H1 (cell line): ENCODE measurements around the gene PIP4K2C. TPM values are rescaled to one million over a fixed set of nuclear protein-coding genes. Genes with fewer than 3 reads are reported as not detected.

Source experiments
- ASH2L ChIP-seq: fragments of 200-600, 300-600 bp; sonication (generic); IDR thresholded peaks from one replicate; pipeline ENCODE4 v1.7.1; 2017; ENCODE audit warnings: low read length
- CHD2 ChIP-seq: IDR thresholded peaks from 2 replicates; pipeline ENCODE4 v1.6.1; 2012; ENCODE audit warnings: low read length, improper control_type of control experiment
- CREB1 ChIP-seq: IDR thresholded peaks from 2 replicates; pipeline ENCODE4 v1.6.1; 2012; ENCODE audit warnings: inconsistent platforms
- CTBP2 ChIP-seq: IDR thresholded peaks from 2 replicates; pipeline ENCODE4 v1.7.0; 2011; ENCODE audit warnings: borderline replicate concordance, mild to moderate bottlenecking, moderate library complexity, mixed read lengths, low read length; ENCODE audit not compliant: insufficient read depth, insufficient read length
- EP300 ChIP-seq, 2 experiments: IDR thresholded peaks; 1 replicate in 1 of 2; 2 replicates in 1 of 2; pipeline ENCODE4 v1.6.1; 2011 to 2012; ENCODE audit warnings: low read depth in 2 of 2, low read length in 2 of 2, mild to moderate bottlenecking in 2 of 2, borderline replicate concordance in 1 of 2, inconsistent platforms in 1 of 2, moderate library complexity in 1 of 2
- FOSL1 ChIP-seq: IDR thresholded peaks from 2 replicates; pipeline ENCODE4 v1.6.1; 2011; ENCODE audit warnings: mild to moderate bottlenecking, low read depth, low read length, moderate library complexity; ENCODE audit not compliant: insufficient read depth
- HDAC6 ChIP-seq: IDR thresholded peaks from one replicate; pipeline ENCODE4 v1.7.1; 2012; ENCODE audit warnings: low read depth, mild to moderate bottlenecking, inconsistent platforms, low read length, moderate library complexity
- TEAD4 ChIP-seq: IDR thresholded peaks from 2 replicates; pipeline ENCODE4 v1.6.1; 2012; ENCODE audit warnings: low read depth, low read length, inconsistent platforms, mixed read lengths
- YY1 ChIP-seq: IDR thresholded peaks from 2 replicates; pipeline ENCODE4 v1.6.1; 2011; ENCODE audit warnings: low read depth, mild to moderate bottlenecking, low read length
- polyA plus RNA-seq, 7 experiments: library from polyadenylated mRNA; depleted of rRNA in 3 of 7; stranded (reverse) in 5 of 7; unstranded in 2 of 7; fragments of >200 nt in 5 of 7; fragments of 200-250 nt in 2 of 7; gene quantifications; 1 replicate in 5 of 7; 2 replicates in 1 of 7; 4 replicates in 1 of 7; pipeline versions ENCODE4 v1.2.1 to v1.2.3, GENCODE V29; 2011 to 2013; ENCODE audit warnings: missing spikeins in 2 of 7, mixed read lengths in 2 of 7
- total RNA-seq: library from RNA; stranded (reverse); fragmentation: NEBNext Ultra II Directional; extraction: Animal tissue kit (Norgen Biotek cat#: 25700); gene quantifications from 2 replicates; pipeline ENCODE4 v1.2.1, GENCODE V29; 2021

Gene PIP4K2C
- total and polyA plus RNA-seq, 2 of the 8 experiments (the other 6 are each of a cell fraction or from before 2014, with no cell fraction given): 25.0 to 27.1 TPM

DNA sequence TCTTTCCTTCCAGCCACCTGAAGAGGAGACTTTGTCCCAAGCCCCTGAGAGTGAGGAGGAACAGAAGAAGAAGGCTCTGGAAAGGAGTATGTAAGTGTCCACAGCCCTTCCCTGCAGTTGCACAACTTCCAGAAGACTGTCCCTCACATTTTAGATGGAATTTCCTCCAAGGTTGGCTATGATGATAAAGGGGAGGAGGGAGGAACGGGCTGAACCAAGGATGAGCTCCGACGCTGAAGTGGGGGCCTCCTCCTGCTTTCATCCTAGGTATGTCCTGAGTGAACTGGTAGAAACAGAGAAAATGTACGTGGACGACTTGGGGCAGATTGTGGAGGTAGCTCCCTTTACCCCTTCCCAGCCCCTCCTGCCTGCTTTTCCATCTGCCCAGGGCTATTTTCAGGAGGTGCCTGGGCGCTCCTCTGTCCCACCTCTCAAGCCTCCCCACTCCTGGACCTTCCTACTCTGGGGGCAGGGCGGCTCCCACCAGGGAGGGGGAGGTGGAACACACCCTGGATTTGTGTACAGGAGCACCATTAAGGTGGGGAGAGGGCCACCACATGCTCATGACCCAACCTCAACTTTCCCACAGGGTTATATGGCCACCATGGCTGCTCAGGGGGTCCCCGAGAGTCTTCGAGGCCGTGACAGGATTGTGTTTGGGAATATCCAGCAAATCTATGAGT lies 22.6 kb downstream of the PIP4K2C start (continued):
- TF ChIP-seq EP300 (IDR thresholded peaks at IDR 0.05; ENCODE audit: borderline replicate concordance in 1 of 2, low read depth in 2 of 2, low read length in 2 of 2) (no peak), TEAD4 (no peak), HDAC6 (no peak), ASH2L (no peak), FOSL1 (no peak), CTBP2 (no peak), CREB1 (no peak), CHD2 (no peak), YY1 (no peak)
